Measurements from ENCODE around the gene MYRIP. TPM values are rescaled to one million over a fixed set of nuclear protein-coding genes. Genes with fewer than 3 reads are reported as not detected.

Gene MYRIP
- polyA plus RNA-seq, 3 donors: not detected

DNA sequence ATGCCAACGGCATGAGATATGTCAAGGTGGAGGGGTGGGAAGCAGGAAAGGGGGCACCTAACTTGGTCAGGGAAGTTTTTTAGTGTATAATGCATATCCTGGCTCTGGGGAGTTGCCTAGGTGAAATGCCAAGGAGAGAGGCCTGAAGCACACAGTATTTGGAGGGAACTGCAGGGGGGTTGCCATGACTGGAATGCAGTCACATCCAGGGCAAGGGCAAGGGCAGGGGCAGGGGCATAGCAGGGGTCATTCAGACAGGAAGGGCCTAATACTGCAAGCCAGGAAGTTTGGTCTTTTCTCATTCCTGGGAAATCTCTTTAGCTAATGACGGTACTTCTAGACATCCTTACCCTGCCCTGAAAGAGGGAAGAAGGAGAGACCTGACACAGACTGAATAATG lies 60.5 kb downstream of the MYRIP start:
- no peak for DNase-seq
- H3K9ac ChIP-seq (ENCODE audit: insufficient read depth, low read length, poor library complexity, severe bottlenecking): no peak overlapping the region
- no peaks in the 10 kb centered on the region for H3K79me2 ChIP-seq (ENCODE audit: insufficient read depth, low read length)
- H3K4me1 ChIP-seq (ENCODE audit: control insufficient read depth in 1 of 2, insufficient read depth in 2 of 2, low read length in 2 of 2): no peaks in the 10 kb centered on the region
- no peaks in the 10 kb centered on the region for H3K9me3 ChIP-seq (replicated peaks in 1 of 2; ENCODE audit: control insufficient read depth in 1 of 2, insufficient read depth in 1 of 2, low read length in 2 of 2)
- peaks cover 0 to 5% (median 2%) of the 10 kb centered on the region in 7 donors for H3K9me3 Mint-ChIP-seq
- H3K27me3 Mint-ChIP-seq (ENCODE audit: low read depth in 3 of 3): peaks cover 0 to 2% (median 0%) of the 10 kb centered on the region in 3 donors
- no peaks in the 10 kb centered on the region for H4K20me1 ChIP-seq (ENCODE audit: insufficient read depth, low read length)
- 100% methylated on average over 1 of the region's 2 CpGs for WGBS (ENCODE audit: insufficient coverage)
- no peak overlapping the region for H3K4me3 ChIP-seq (replicated peaks in 1 of 3; ENCODE audit: low read depth in 2 of 3, low read length in 3 of 3)
- H2AFZ ChIP-seq (ENCODE audit: insufficient read depth, low read depth, low read length, poor library complexity, severe bottlenecking): no peak overlapping the region
- no peak overlapping the region for H3K27ac ChIP-seq (ENCODE audit: low read depth in 1 of 2, low read length in 2 of 2)
- H3K4me3 Mint-ChIP-seq: no peak overlapping the region
- no peaks in the 10 kb centered on the region for H3K36me3 ChIP-seq (replicated peaks in 1 of 2; ENCODE audit: control insufficient read depth in 1 of 2, insufficient read depth in 2 of 2, low read length in 2 of 2)
- intact Hi-C loops (cut with micrococcal nuclease): no loop called here
- no peaks in the 10 kb centered on the region for H3K36me3 Mint-ChIP-seq
- H3K27ac Mint-ChIP-seq: no peak overlapping the region
- TF ChIP-seq, protein P1, sequence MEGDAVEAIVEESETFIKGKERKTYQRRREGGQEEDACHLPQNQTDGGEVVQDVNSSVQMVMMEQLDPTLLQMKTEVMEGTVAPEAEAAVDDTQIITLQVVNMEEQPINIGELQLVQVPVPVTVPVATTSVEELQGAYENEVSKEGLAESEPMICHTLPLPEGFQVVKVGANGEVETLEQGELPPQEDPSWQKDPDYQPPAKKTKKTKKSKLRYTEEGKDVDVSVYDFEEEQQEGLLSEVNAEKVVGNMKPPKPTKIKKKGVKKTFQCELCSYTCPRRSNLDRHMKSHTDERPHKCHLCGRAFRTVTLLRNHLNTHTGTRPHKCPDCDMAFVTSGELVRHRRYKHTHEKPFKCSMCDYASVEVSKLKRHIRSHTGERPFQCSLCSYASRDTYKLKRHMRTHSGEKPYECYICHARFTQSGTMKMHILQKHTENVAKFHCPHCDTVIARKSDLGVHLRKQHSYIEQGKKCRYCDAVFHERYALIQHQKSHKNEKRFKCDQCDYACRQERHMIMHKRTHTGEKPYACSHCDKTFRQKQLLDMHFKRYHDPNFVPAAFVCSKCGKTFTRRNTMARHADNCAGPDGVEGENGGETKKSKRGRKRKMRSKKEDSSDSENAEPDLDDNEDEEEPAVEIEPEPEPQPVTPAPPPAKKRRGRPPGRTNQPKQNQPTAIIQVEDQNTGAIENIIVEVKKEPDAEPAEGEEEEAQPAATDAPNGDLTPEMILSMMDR (IDR thresholded peaks at IDR 0.05): no peak
- no peaks in the 10 kb centered on the region for H3K4me1 Mint-ChIP-seq
- H3K4me2 ChIP-seq (replicated peaks; ENCODE audit: extremely low read depth, low read length, poor library complexity, severe bottlenecking): no peak overlapping the region
- no peaks in the 10 kb centered on the region for H3K27me3 ChIP-seq (ENCODE audit: control insufficient read depth in 2 of 2, insufficient read depth in 2 of 2, low read length in 2 of 2)

- H3K4me2 ChIP-seq (replicated peaks; ENCODE audit: extremely low read depth, low read length, poor library complexity, severe bottlenecking): no peak overlapping the region
- H3K27ac ChIP-seq (ENCODE audit: low read depth in 1 of 2, low read length in 2 of 2): no peak overlapping the region
- H3K27me3 ChIP-seq (ENCODE audit: control insufficient read depth in 2 of 2, insufficient read depth in 2 of 2, low read length in 2 of 2): no peaks in the 10 kb centered on the region
- H2AFZ ChIP-seq (ENCODE audit: insufficient read depth, low read depth, low read length, poor library complexity, severe bottlenecking): no peak overlapping the region
- H3K27me3 Mint-ChIP-seq (ENCODE audit: low read depth in 3 of 3): peaks cover 0 to 2% (median 0%) of the 10 kb centered on the region in 3 donors
- H4K20me1 ChIP-seq (ENCODE audit: insufficient read depth, low read length): no peaks in the 10 kb centered on the region
- H3K9ac ChIP-seq (ENCODE audit: insufficient read depth, low read length, poor library complexity, severe bottlenecking): no peak overlapping the region
- no CpG with 5 or more reads among the region's 3 CpGs for WGBS (ENCODE audit: insufficient coverage)
- H3K4me3 Mint-ChIP-seq: no peak overlapping the region
- H3K4me1 Mint-ChIP-seq: no peaks in the 10 kb centered on the region
- no peak for DNase-seq
- H3K4me3 ChIP-seq (replicated peaks in 1 of 3; ENCODE audit: low read depth in 2 of 3, low read length in 3 of 3): no peak overlapping the region
- no peak overlapping the region for H3K27ac Mint-ChIP-seq
- no peaks in the 10 kb centered on the region for H3K9me3 ChIP-seq (replicated peaks in 1 of 2; ENCODE audit: control insufficient read depth in 1 of 2, insufficient read depth in 1 of 2, low read length in 2 of 2)
- H3K36me3 Mint-ChIP-seq: no peaks in the 10 kb centered on the region
- peaks cover 0 to 4% (median 2%) of the 10 kb centered on the region in 7 donors for H3K9me3 Mint-ChIP-seq
- no peaks in the 10 kb centered on the region for H3K36me3 ChIP-seq (replicated peaks in 1 of 2; ENCODE audit: control insufficient read depth in 1 of 2, insufficient read depth in 2 of 2, low read length in 2 of 2)
- intact Hi-C loops (cut with micrococcal nuclease): no loop called here
- H3K4me1 ChIP-seq (ENCODE audit: control insufficient read depth in 1 of 2, insufficient read depth in 2 of 2, low read length in 2 of 2): no peaks in the 10 kb centered on the region
- TF ChIP-seq, protein P1 (IDR thresholded peaks at IDR 0.05): no peak
- no peaks in the 10 kb centered on the region for H3K79me2 ChIP-seq (ENCODE audit: insufficient read depth, low read length)
Measured at GRCh38 chr3:39870706-39871105, 61.3 kb downstream of the MYRIP start.
